Kidney epithelial cell (primary cell): Measurements from ENCODE around the gene KCNK17. TPM values are rescaled to one million over a fixed set of nuclear protein-coding genes. Genes with fewer than 3 reads are reported as not detected.
A peak's percentile ranks its signal among the peaks of the same experiment; 100 is the strongest.

Experiments used
- DNase-seq: peaks from one replicate; pipeline ENCODE4 v3.0.0-alpha.2; 2010; ENCODE audit warnings: low read depth
- H3K27me3 ChIP-seq: 2 replicates; pipeline ENCODE4 v1.6.0; 2011; ENCODE audit warnings: low read length; ENCODE audit not compliant: control insufficient read depth, insufficient read depth
- H3K36me3 ChIP-seq: 2 replicates; pipeline ENCODE4 v1.5.1; 2011; ENCODE audit warnings: low read length; ENCODE audit not compliant: control insufficient read depth, insufficient read depth
- H3K4me3 ChIP-seq: 2 replicates; pipeline ENCODE4 v1.5.1; 2011; ENCODE audit warnings: low read depth, mild to moderate bottlenecking, control low read depth, low read length
- CTCF ChIP-seq: IDR thresholded peaks from 2 replicates; pipeline ENCODE4 v1.5.1; 2011; ENCODE audit warnings: mild to moderate bottlenecking, moderate library complexity, low read length, control low read depth, inconsistent platforms; ENCODE audit not compliant: insufficient read depth, poor library complexity, severe bottlenecking
- total RNA-seq: library from RNA; depleted of rRNA; stranded (reverse); fragments of >200 nt; gene quantifications from 2 replicates; pipeline ENCODE4 v1.2.3, GENCODE V29; 2015

The KCNK17 gene
- total RNA-seq, 1 donor from 2014 or later, result not detected

- Histone ChIP-seq H3K36me3 (no peaks in the 10 kb centered on the region), H3K27me3 (peaks cover 43% of the 10 kb centered on the region), H3K4me3 (no peak overlapping the region)
- DNase-seq, result no peak
- no peak for TF ChIP-seq CTCF
These were observed 3.7 kb downstream of the KCNK17 start for GRCh38 chr6:39310542-39310941.

GRCh38 chr6:39309942-39310531 lies 4.2 kb downstream of the KCNK17 start:
- Histone ChIP-seq H3K27me3 (peaks cover 39% of the 10 kb centered on the region), H3K4me3 (no peak overlapping the region), H3K36me3 (no peaks in the 10 kb centered on the region)
- peak; percentile 87 for TF ChIP-seq CTCF
- DNase-seq, result no peak

GRCh38 chr6:39307462-39307861 lies 6.8 kb downstream of the KCNK17 start:
- Histone ChIP-seq H3K36me3 (no peaks in the 10 kb centered on the region), H3K27me3 (peaks cover 13% of the 10 kb centered on the region), H3K4me3 (no peak overlapping the region)
- TF ChIP-seq CTCF, result no peak
- no peak for DNase-seq

- DNase-seq, result no peak
- Histone ChIP-seq H3K36me3 (no peaks in the 10 kb centered on the region), H3K27me3 (peaks cover 2% of the 10 kb centered on the region), H3K4me3 (no peak overlapping the region)
- TF ChIP-seq CTCF, result no peak
These were observed 9.3 kb downstream of the KCNK17 start for GRCh38 chr6:39304951-39305350.

- peaks cover 3% of the 10 kb centered on the region for H3K27me3 ChIP-seq
- H3K36me3 ChIP-seq, result no peaks in the 10 kb centered on the region
- H3K4me3 ChIP-seq, result no peak overlapping the region
- DNase-seq, result no peak
- TF ChIP-seq CTCF, result no peak
These were observed 10.6 kb downstream of the KCNK17 start for GRCh38 chr6:39303425-39304153.
